ENCODE data around the gene CD99L2.
"Not testable (repeated sequence)": the region's sequence is repeated elsewhere in the genome, so short reads cannot be mapped to it uniquely, and the experiment has no call there.

Gene CD99L2

DNA sequence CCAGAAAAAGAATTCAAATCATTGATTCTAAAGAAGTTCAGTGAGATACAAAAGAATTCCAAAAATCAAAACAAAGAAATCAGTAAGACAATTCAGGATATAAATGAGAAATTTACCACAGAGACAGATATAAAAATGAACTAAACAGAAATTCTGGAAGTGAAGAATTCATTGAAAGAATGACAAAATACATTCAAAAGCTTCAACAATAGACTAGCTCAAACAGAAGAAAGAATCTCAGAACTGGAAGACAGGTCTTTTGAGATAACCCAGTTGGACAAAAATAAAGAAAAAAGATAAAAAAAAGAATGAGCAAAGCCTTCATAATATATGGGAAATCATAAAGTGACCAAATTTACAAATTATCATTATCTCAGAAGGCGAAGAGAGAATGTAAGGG is 41.7 kb downstream of the CD99L2 start:
- no peak for DNase-seq (ENCODE audit: low read depth, low spot score)

DNA sequence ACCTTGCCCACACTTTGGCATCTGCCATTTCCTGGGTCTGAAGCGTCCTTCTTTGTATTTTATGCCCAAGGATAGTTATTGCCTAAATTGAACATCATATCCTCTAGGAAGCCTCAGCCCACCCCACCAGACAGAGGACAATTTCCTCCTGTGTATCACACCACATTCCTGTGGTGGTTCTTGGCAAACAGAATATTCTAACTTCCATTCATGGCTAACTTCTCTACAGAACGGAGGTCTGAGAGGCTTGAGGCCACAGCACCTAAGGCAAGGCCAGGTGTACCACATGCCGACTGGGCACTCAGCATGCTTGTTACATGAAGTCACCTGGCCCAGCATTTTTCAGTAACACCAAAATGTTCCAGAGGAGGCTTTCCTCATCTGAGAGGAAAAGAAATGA is 42.4 kb downstream of the CD99L2 start:
- DNase-seq (ENCODE audit: low read depth, low spot score) = no peak

DNA sequence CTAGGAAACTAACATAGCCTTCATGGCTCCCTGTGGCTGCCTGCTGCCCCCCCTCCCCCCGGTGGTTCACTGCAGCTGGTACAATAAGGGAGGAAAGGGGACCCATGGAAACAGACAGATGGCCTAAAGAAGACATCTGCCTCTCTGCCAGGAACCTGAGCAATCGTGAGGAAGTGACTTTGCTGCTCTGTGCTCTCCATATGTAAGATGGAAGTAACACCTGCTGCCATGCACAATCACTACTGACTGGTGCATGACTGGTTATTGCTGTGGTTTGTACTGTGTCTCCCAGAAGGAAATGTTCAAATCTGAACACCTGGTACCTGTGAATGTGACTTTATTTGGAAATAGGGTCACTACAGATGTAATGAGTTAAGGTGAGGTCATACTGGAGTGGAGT is 43.6 kb downstream of the CD99L2 start:
- no peak for DNase-seq (ENCODE audit: low read depth, low spot score)

DNA sequence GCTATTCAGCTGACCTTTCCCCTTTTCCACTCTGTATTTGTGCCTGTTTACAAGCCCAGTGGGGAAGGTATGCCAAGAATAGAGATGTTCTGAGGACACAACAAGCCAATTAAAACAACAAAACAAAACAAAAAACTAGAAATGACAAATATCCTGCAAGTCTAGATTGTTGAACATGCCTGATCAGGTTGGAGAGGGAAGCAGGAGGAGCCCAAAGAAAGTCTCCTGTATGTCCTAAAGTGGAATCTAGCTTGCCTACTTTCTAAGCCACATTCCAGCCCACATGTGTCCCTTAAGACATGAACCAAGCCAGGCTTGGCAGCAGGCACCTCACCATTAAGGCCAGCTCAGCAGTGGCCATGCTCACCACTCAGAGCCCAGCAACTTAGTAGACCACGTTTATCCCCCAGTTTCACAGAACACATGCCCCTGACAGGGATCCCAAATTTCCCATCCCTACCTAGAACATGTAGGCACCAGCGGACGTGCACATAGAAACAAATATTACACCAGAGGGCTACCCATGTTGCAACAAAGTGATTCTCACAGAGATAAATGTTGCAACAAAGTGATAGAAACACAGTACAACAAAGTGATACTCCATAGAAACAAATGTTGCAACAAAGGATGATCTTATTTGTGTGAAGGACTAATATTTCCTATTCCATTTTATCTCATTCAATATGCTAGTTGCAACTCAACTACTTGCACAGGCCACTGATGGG is 48.3 kb downstream of the CD99L2 start:
- no peak for DNase-seq (ENCODE audit: low read depth, low spot score)

DNA sequence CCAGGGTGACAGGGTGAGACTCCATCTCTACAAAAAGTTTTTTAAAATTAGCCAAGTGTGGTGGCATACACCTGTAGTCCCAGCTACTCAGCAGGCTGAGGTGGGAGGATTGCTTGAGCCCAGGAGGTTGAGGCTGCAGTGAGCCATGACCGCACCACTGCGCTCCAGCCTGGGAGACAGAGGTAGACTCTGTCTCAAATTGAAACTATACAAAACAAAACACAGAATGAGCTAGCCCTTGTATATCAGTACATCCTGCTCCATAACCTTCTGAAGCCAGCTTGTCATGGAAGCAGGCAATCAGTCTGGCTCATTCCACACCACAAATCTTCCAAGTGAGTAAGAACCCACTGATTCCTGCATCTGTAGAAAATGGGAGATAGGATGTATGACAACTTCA is 49.0 kb downstream of the CD99L2 start:
- no peak for DNase-seq (ENCODE audit: low read depth, low spot score)

DNA sequence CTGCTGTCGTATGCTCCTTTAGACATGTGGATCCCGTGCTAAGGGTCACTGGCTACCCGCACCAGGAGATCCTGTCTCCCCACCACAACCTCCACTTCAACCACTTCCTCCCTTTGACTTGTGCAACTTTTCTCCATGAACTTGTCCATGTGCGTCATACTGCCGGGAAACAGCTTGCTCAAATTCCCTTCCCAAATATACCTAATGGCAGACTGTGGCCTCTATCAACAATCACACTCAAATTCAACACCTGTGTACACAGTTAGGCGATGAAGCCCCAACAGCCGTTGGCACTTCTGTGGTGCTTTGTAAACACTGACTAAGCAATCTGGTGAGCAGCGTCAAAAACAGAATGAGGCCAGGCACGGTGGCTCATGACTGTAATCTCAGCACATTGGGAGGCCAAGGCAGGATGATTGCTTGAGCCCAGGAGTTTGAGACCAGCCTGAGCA is 49.5 kb downstream of the CD99L2 start:
- no peak for DNase-seq (ENCODE audit: low read depth, low spot score)

DNA sequence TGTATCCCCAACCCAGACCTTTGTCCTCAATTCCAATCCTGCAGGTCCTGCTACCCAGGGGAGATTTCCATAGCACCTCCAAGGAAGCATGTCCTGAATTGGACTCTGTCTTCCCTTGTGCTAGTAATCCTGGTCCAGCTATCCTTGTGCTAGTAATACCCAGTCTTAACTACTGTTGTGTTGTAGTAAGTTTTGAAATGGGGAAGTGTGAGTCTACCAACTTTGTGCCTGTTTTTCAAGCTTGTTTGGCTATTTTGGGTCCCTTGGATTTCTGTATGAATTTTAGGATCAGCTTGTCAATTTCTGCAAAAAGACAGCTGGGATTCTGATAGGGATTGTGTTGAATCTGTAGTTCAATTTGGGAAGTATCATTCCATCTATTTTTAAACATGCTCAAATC is 51.4 kb downstream of the CD99L2 start:
- no peak for DNase-seq (ENCODE audit: low read depth, low spot score)

DNA sequence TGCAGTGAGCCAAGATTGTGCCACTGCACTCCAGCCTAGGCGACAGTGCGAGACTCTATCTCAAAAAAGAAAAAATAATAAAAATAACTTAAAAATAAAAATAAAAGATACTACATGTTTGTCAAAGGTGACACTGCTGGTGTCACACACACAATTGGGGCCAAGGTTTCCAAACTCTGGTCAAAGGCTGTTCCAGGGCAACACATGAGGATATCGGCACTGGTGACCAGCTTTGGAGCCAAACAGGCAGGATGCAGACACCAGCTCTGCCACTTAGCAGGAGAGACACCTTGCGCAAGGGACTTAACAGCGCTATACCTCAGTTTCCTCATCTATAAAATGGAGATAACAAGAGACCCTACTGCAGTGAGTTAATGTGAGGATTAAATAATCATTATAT is 52.3 kb downstream of the CD99L2 start:
- no peak for DNase-seq (ENCODE audit: low read depth, low spot score)

DNA sequence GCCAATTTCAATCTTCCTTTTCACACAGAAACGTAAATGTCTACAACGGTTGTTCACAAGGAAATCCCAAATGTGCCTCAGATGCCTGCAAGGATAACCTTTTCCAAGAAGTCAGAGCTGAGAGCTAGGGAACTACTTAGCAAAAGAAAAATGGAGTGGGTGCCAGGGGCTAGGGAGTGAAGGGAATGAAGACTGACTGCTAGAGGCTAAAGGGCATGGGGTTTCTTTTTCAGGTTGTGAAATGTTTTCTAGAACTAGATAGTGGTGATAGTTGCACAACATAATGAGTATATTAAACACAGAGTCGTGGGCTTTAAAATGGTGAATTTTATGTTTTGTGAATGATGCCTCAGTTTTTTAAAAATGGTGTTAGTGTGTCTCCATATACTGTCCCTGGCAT is 53.4 kb downstream of the CD99L2 start:
- no peak for DNase-seq (ENCODE audit: low read depth, low spot score)

DNA sequence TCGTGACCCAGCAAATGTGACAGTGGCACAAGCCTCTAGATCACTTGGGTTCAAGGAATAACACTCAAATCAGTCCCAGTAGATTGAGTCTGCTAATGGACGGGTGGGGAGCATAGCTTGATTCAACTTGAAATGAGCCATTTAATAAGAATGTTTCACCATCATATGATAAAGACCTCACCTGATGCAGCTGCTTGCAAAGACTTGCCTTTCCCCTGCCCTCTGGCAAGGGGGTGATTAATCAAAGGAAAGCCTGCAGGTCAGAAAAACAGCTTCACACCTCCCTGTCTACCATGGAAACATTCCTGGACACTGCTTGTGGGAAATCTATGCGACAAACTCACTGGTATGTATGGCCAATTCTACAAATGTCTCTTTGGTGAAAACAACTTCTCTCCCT is 54.5 kb downstream of the CD99L2 start:
- no peak for DNase-seq (ENCODE audit: low read depth, low spot score)

DNA sequence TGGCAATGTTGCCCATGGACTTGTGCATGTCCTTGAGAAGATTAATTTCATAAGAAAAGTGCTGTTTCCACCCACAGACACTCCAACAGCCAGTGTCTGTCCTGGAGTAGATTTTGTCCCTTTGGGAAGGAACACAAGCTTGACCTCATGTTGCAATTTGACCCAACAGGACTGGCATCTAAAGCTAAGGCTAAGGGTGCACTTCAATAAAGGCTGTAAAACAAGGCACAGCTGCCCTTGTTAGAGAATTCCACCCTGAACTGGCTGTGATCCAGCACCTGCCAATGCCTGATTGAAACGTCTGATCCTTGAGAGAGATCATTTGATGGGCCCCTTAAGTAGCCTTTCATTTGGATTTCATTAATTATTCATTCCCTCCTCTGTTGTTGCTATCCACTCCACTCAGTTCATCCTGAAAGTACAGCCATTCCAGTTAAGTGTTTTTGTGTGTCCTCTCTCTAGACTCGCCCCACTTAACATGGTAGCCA is 56.2 kb downstream of the CD99L2 start:
- no peak for DNase-seq (ENCODE audit: low read depth, low spot score)

DNA sequence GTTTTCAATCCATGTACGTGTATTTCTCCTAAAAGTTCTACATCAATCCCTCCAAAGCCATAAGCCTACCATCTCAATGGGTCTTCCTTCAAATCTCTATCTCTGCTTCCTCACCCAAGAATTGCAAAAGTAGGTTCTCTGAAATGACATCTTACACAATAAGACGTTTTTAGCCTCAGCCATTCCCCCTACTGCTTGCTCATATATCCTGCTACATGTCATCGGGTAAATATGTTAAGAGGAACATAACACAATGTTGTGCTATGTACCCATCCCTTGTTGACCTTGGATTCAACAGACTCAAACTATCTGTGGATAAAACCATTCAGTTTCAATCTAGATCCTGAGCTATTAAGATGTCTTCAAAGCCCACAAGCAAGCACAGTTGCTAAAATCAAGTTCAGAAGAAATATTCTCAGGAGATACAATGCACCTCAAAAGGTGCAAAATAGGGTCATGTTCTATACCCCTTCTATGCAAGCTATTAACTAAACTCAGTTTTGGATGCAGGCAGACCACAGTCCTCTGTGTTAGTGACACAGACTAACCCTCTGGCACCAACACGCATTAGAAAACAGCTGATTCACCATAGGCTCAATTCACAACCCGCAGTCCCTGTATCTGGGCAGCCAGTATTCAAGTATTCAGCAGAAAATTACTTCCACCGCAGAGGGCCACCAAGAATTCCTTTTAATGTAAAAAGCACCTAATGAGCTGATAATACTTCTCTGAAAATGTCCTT is 56.8 kb downstream of the CD99L2 start:
- DNase-seq (ENCODE audit: low read depth, low spot score) = no peak

DNA sequence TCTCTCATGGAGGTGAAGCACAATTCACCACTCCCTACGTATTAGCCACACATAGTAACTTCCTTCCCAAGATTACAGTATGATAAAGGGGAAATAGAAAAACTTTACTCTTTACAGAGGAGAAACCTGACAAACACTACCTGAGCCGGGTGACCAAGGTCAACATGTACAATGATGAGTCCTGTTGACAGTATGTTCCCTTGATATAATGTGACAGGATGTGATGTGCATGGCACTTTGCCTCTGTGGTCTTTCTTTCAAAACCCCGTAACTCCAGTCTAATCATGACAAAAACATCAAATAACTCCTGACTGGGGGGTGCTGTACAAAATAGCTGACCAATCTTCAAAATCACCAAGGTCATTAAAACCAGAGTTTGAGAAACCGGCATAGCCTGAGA is 60.6 kb downstream of the CD99L2 start:
- no peak for DNase-seq (ENCODE audit: low read depth, low spot score)

DNA sequence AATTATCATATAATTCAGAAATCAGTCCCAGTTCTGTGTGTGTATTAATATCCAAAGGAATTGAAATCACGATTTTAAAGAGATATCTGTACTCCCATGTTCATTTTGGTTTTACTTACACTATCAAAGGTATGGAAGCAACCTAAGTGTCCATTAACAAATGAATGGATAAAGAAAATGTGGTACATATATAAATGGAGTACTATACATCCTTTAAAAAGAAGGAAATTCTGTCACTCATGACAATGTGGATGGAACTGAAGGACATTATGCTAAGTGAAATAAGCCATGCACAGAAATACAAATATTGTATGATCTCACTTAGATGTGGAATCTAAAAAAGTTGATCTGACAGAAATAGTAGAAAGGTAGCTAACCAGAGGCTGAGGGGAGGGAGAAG is 63.8 kb downstream of the CD99L2 start:
- no peak for DNase-seq (ENCODE audit: low read depth, low spot score)

DNA sequence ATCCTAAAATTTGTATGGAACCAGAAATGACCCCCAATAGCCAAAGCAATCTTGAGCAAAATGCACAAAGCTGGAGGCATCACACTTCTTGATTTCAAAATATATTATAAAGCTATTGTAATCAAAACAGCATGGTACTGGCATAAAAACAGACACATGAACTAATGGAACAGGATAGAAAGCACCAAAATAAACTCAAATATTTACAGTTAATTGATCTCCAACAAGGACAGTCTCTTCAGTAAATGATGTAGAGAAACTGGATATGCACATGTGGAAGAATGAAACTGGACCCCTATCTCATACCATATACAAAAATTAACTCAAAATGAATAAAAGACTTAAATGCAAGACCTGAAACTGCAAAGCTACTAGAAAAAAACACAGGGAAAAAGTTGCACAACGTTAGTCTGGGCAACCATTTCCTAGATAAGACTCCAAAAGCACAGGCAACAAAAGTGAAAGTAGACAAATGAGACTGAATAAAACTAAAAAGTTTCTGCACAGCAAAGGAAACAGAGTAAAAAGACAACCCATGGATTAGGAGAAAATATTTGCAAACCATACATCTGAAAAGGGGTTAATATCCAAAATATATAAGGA is 64.9 kb downstream of the CD99L2 start:
- DNase-seq (ENCODE audit: low read depth, low spot score) = no peak

DNA sequence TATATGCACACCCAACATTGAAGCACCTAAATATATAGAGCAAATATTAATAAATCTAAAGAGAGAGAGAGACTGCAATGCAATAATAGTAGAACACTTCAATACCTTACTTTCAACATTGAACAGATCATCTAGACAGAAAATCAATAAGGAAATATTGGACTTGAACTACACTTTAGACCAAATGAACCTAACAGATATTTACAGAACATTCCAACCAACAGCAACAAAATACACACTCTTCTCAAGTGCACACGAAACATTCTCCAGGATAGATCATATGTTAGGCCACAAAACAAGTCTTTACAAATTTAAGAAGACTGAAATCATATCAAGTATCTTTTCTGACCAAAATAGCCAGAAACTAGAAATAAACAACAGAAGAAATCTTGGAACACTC is 66.6 kb downstream of the CD99L2 start:
- no peak for DNase-seq (ENCODE audit: low read depth, low spot score)

DNA sequence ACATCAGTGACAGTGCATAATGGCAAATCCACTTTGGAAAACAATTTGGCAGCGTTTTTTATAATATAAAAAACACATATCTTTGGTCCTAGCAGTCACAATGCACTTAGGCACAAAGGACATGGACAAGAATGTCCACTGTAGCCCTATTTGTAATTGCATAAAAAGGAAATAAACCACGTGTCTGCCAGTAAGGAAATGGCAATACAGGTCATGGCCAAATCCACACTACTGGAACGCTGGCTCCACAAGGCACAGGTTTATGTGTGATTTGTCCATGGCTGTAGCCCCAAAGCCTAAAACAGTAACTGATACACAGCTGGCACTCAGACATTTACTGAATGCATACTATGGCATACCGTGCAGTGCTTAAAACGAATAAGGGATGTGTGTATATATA is 69.7 kb downstream of the CD99L2 start:
- no peak for DNase-seq (ENCODE audit: low read depth, low spot score)

DNA sequence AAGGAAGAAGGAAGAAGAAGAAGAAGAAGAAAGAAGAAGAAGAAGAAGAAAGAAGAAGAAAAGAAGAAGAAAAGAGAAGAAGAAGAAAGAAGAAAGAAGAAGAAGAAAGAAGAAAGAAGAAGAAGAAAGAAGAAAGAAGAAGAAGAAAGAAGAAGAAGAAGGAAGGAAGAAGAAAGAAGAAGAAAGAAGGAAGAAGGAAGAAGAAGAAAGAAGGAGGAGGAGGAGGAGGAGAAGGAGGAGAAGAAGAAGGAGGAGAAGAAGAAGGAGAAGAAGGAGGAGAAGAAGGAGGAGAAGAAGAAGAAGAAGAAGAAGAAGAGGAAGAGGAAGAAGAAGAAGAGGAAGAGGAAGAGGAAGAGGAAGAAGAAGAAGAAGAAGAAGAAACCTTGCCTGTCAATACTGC is 74.1 kb downstream of the CD99L2 start:
- not testable (repeated sequence) for DNase-seq (ENCODE audit: low read depth, low spot score)

DNA sequence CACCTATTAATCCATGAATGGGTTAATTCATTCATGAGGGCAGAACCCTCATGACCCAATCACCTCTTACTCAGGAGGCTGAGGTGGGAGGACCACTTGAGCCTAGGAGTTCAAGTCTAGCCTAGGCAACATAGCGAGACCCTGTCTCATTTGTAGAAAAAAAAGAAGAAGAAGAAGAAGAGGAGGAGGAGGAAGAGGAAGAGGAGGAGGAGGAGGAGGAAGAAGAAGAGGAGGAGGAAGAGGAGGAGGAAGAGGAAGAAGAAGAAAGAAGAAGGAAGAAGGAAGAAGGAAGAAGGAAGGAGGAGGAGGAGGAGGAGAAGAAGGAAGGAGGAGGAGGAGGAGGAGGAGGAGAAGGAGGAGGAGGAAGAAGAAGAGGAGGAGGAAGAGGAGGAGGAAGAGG is 74.6 kb downstream of the CD99L2 start:
- not testable (repeated sequence) for DNase-seq (ENCODE audit: low read depth, low spot score)

DNA sequence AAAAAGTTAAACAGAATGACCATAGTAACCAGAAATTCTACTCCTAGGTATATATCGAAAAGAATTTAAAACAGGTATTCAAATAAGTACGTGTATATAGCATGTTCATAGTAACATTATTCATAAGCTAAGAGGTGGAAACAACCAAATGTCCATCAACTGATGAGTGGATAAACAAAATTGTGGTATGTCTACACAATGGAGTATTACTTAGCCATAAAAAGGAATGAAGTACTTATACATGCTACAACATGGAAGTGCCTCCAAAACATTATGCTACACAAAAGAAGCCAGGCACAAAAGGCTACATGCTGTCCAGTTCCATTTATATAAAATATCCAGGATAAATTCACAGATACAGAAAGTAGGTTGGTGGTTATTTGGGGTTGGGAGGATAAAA is 76.5 kb downstream of the CD99L2 start:
- DNase-seq (ENCODE audit: low read depth, low spot score) = no peak

DNA sequence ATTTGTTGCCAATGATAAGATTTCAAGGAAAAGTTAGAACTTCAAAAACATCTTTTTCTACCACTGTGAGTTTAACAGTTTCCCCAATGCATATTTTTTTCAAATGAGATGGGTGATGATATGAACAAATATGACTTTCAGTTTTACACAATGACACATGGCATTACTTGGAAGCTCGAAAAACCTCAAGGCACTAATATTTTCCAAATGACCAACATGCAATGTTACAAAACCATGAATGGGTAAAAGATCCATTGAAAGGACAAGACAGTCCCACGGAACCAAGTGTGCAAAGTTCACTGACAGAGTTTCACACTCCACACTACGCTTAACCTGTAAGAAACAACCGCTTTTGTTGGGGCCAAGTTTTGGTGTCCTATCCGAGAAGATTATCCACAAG is 84.5 kb downstream of the CD99L2 start:
- no peak for DNase-seq (ENCODE audit: low read depth, low spot score)

DNA sequence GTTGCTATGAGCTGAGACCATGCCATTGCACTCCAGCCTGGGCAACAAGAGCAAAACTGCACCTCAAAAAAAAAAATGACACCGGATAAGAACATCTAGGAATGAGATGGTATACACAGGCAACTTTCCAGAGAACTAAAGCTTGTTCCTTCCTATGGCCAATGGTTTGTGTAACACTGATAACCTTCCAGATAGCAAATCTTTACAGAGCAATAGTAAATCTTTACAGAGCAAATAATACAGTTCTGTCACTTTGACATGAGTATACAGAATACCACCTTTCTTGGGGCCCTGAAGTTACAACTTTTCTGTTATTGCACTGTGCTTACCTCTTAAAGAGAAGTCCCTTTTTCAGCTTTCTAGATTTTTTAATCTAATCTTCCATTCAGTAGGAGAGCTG is 91.6 kb downstream of the CD99L2 start:
- no peak for DNase-seq (ENCODE audit: low read depth, low spot score)

DNA sequence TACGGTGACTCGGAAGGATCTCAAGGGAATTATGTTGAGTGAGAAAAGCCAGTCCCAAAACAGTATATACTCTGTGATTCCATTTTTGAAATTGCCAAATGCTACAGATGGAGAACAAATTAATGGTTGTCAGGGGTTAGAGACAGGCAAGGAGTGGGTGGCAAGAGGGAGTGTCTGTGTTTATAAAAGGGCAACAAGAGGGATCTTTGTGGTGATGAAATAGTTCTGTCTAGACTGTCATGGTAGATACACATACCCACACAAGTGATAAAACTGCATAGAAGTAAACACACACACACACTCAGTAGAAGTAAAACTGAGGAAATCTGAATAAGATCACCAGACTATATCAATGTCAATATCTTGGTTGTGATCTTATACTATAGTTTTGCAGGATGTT is 92.7 kb downstream of the CD99L2 start:
- DNase-seq (ENCODE audit: low read depth, low spot score) = no peak

All from smooth muscle cell of the brain vasculature (primary cell).